ENCODE results near the gene TRIM7.
A peak's percentile ranks its signal among the peaks of the same experiment; 100 is the strongest.
"Not testable (repeated sequence)": the region's sequence is repeated elsewhere in the genome, so short reads cannot be mapped to it uniquely, and the experiment has no call there.

The TRIM7 gene

DNA sequence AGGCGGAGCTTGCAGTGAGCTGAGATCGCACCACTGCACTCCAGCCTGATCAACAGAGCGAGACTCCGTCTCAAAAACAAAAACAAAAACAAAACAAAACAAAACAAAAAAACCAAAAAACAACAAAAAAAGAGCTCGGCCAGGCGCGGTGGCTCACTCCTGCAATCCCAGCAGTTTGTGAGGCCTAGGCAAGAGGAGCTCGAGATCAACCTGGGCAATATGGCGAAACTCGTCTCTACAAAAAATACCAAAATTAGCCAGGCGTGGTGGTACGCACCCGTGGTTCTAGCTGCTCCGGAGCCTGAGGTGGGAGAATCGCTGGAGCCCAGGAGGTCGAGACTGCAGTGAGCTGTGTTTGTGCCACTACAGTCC, 20.2 kb downstream of the TRIM7 start:
- H3K4me3 ChIP-seq (ENCODE audit: insufficient read length, low read depth), result peak overlapping the region; percentile 21
- H3K27me3 ChIP-seq (ENCODE audit: insufficient read depth, insufficient read length), result peaks cover 10% of the 10 kb centered on the region
- peak overlapping the region; percentile 56 for H3K9ac ChIP-seq (ENCODE audit: insufficient read length, low read depth)

DNA sequence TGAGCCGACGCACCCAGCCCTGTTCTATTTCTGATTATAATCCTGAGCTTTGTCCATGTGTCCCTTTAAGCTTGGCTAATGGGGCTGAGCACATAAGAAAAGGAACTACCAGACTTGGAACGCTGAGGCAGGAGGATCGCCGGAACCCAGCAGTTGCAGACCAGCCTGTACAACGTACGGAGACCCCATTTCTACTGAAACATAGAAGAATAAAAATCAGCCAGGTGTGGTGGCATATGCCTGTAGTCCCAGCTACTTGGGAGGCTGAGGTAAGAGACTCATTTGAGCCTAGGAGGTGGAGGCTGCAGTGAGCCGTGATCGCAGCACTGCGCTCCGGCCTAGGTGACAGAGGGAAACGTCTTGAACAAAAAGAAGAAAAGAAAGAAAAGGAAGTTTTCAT, 22.3 kb downstream of the TRIM7 start:
- no peak overlapping the region for H3K9ac ChIP-seq (ENCODE audit: insufficient read length, low read depth)
- no peak for DNase-seq (ENCODE audit: low read depth, low spot score)
- H3K4me1 ChIP-seq (ENCODE audit: insufficient read depth, insufficient read length), result no peaks in the 10 kb centered on the region
- no peak overlapping the region for H3K4me3 ChIP-seq (ENCODE audit: insufficient read length, low read depth)
- no peaks in the 10 kb centered on the region for H3K36me3 ChIP-seq (ENCODE audit: insufficient read depth, insufficient read length, low read length)
- H3K27me3 ChIP-seq (ENCODE audit: insufficient read depth, insufficient read length), result no peaks in the 10 kb centered on the region
- no peak for TF ChIP-seq SUZ12 (IDR thresholded peaks at IDR 0.05; ENCODE audit: extremely low read depth, insufficient read depth, insufficient read length)
- no peak for TF ChIP-seq ZNF274 (IDR thresholded peaks at IDR 0.05; ENCODE audit: low read depth, low read length)
- no peak for TF ChIP-seq YY1 (IDR thresholded peaks at IDR 0.05; ENCODE audit: insufficient read depth, insufficient read length)
- H3K9me3 ChIP-seq (ENCODE audit: insufficient read depth, low read length), result peaks cover 25% of the 10 kb centered on the region; the same call in 1 of the 2 replicates

More for the DNA sequence above, 20.2 kb downstream of the TRIM7 start:
- TF ChIP-seq ZNF274 (IDR thresholded peaks at IDR 0.05; ENCODE audit: low read depth, low read length) (no peak), YY1 (IDR thresholded peaks at IDR 0.05; ENCODE audit: insufficient read depth, insufficient read length) (no peak), SUZ12 (IDR thresholded peaks at IDR 0.05; ENCODE audit: extremely low read depth, insufficient read depth, insufficient read length) (no peak)
- Histone ChIP-seq H3K36me3 (ENCODE audit: insufficient read depth, insufficient read length, low read length) (no peaks in the 10 kb centered on the region), H3K9me3 (ENCODE audit: insufficient read depth, low read length) (peaks cover 25% of the 10 kb centered on the region; the same call in 1 of the 2 replicates), H3K4me1 (ENCODE audit: insufficient read depth, insufficient read length) (peaks cover 1% of the 10 kb centered on the region)
- DNase-seq (ENCODE audit: low read depth, low spot score), result no peak

DNA sequence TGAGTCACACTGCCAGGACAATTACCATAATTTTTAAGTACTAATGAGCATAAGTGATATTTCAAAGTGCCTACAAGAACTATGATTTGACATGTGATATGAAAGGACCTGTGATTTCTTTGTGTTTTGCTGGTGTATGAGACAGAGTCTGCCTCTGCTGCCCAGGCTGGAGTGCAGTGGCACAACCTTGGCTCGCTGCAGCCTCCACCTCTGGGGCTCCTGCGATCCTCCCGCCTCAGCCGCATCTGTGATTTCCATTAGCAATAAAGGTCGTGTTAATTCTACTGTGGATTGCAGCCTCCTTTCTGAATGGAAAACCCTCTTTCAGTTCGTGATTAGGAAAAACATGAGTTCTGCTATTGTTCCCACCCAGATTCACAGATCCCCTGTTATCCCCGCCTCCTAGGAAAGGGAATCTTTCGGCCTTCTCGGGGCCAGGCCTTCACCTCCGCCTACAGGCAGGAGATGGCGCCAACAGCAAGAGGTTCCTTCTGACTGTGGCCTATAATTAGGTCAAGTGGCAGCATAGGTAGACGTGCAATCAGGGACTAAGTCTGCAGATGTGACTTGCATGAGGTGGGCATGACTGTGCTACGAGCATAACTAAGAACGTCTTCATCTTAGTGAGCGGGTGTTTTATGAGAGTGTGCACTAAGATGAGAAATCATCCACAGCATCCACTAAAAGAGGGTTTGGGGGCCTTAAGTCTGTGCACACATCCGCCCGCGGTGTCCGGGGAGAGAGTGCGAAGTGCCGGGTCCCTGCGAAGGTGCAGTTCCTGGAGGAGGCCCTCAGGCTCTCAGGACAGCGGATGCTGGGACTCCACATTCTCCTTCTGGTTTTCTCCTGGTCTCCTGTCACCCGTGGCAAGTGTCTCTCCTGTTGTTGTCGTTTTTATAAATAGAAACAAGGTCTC, 23.1 kb downstream of the TRIM7 start:
- DNase-seq (ENCODE audit: low read depth, low spot score), result no peak
- no peak overlapping the region for H3K9ac ChIP-seq (ENCODE audit: insufficient read length, low read depth)

DNA sequence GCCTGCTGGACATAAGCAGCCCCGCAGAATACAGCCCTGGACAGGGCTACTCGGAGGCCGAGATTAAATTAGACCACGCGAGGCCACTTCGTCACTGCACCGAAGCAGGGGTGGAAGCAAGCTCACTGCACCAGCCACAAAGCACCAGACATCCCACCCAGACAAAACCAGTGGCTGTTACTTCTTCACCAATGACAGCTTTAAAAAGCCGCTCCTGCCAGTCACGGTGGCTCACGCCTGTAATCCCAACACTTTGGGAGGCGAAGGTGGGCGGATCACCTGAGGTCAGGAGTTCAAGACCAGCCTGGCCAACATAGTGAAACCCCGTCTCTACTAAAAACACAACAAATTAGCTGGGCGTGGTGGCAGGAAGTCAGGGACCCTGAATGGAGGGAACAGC, 27.4 kb downstream of the TRIM7 start:
- H3K36me3 ChIP-seq (ENCODE audit: insufficient read depth, insufficient read length, low read length); H3K4me3 ChIP-seq (ENCODE audit: insufficient read length, low read depth); H3K4me1 ChIP-seq (ENCODE audit: insufficient read depth, insufficient read length); DNase-seq (ENCODE audit: low read depth, low spot score); H3K27me3 ChIP-seq (ENCODE audit: insufficient read depth, insufficient read length); H3K9ac ChIP-seq (ENCODE audit: insufficient read length, low read depth): not testable (repeated sequence)
- peaks cover 13% of the 10 kb centered on the region; the same call in 1 of the 2 replicates for H3K9me3 ChIP-seq (ENCODE audit: insufficient read depth, low read length)

More for the DNA sequence above, 23.1 kb downstream of the TRIM7 start:
- Histone ChIP-seq H3K4me3 (ENCODE audit: insufficient read length, low read depth) (no peak overlapping the region), H3K9me3 (ENCODE audit: insufficient read depth, low read length) (peaks cover 25% of the 10 kb centered on the region; the same call in 1 of the 2 replicates), H3K4me1 (ENCODE audit: insufficient read depth, insufficient read length) (no peaks in the 10 kb centered on the region), H3K27me3 (ENCODE audit: insufficient read depth, insufficient read length) (no peaks in the 10 kb centered on the region), H3K36me3 (ENCODE audit: insufficient read depth, insufficient read length, low read length) (no peaks in the 10 kb centered on the region)
- TF ChIP-seq YY1 (IDR thresholded peaks at IDR 0.05; ENCODE audit: insufficient read depth, insufficient read length), result no peak

DNA sequence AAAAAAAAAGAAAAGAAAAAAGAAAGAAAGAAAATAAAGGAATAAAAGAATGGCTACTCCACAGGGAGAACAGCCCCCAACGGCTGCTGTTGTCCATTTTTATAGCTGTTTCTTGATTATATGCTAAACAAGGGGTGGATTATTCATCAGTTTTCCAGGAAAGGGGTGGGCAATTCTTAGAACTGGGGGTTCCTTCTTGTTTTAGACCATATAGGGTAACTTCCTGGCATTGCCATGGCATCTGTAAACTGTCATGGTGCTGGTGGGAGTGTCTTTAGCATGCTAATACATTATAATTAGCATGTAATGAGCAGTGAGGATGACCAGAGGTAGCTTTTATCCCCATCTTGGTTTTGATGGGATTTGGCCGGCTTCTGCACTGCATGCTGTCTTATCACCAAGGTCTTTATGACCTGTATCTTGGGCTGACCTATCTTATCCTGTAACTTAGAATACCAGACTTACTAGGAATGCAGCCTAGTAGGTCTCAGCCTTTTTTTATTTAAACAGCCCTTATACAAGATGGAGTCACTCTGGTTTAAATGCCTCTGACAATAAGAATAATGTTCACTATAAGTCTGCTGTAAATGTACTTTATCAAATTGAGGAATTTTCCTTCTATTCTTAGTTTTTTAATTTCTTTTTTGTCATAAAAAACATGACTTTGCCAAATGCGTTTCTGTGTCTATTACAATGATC, 28.6 kb downstream of the TRIM7 start:
- TF ChIP-seq ZNF274 (IDR thresholded peaks at IDR 0.05; ENCODE audit: low read depth, low read length), result no peak
- TF ChIP-seq SUZ12 (IDR thresholded peaks at IDR 0.05; ENCODE audit: extremely low read depth, insufficient read depth, insufficient read length), result no peak
- peaks cover 2% of the 10 kb centered on the region; the same call in 1 of the 2 replicates for H3K9me3 ChIP-seq (ENCODE audit: insufficient read depth, low read length)

DNA sequence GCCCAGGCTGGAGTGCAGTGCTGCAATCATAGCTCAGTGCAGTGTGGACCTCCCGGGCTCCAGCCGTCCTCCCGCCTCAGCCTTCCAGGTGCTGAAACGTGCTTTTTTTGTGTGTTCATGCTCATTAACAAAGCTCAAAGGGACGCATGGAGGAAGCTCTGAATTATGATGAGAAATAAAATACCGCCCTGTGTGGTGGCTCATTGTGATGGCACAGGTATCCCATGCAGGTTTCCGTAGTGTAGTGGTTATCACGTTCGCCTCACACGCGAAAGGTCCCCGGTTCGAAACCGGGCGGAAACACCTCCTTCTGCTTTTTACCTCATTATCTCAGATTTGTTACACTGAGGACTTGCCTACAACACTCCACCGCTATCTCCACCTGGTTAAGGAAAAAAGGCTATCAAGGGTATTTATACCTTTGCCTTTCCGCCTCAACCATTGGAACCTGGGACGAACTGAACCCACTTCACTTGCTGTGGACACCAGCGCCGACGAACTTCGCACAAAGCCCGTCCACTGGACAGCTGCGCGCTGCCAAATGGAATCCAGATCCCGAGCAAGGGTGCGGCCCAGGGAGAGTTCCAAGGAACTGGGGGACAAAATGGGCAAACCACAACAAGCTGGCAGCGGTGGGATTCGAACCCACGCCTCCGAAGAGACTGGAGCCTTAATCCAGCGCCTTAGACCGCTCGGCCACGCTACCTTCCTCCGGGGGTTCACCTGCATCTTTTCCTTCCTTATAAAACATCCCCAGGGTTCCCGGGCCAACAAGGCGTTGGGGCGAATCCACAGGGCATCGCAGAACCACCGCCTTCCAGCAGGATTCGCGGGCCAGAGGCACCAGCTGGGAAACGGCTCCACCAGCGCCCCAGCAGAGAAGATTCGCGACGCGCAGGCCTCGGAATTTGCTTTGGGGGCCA, 31.3 kb downstream of the TRIM7 start:
- H3K9me3 ChIP-seq (ENCODE audit: insufficient read depth, low read length), result no peaks in the 10 kb centered on the region
- peak overlapping the region; percentile 67 for H3K9ac ChIP-seq (ENCODE audit: insufficient read length, low read depth)
- TF ChIP-seq ZNF274 (IDR thresholded peaks at IDR 0.05; ENCODE audit: low read depth, low read length) (no peak), SUZ12 (IDR thresholded peaks at IDR 0.05; ENCODE audit: extremely low read depth, insufficient read depth, insufficient read length) (no peak), YY1 (IDR thresholded peaks at IDR 0.05; ENCODE audit: insufficient read depth, insufficient read length) (no peak)
- peak overlapping the region; percentile 49 for H3K4me3 ChIP-seq (ENCODE audit: insufficient read length, low read depth)
- H3K36me3 ChIP-seq (ENCODE audit: insufficient read depth, insufficient read length, low read length), result no peaks in the 10 kb centered on the region
- peaks cover 35% of the 10 kb centered on the region for H3K27me3 ChIP-seq (ENCODE audit: insufficient read depth, insufficient read length)
- no peaks in the 10 kb centered on the region for H3K4me1 ChIP-seq (ENCODE audit: insufficient read depth, insufficient read length)
- DNase-seq (ENCODE audit: low read depth, low spot score), result no peak

More for the DNA sequence above, 28.6 kb downstream of the TRIM7 start:
- DNase-seq (ENCODE audit: low read depth, low spot score), result no peak
- Histone ChIP-seq H3K9ac (ENCODE audit: insufficient read length, low read depth) (no peak overlapping the region), H3K27me3 (ENCODE audit: insufficient read depth, insufficient read length) (peaks cover 19% of the 10 kb centered on the region), H3K4me3 (ENCODE audit: insufficient read length, low read depth) (no peak overlapping the region), H3K4me1 (ENCODE audit: insufficient read depth, insufficient read length) (no peaks in the 10 kb centered on the region), H3K36me3 (ENCODE audit: insufficient read depth, insufficient read length, low read length) (no peaks in the 10 kb centered on the region)
